ENCODE measurements around the gene NDUFS2.

Gene NDUFS2

GRCh38 chr1:161201836-161202712 lies at the start of gene NDUFS2:
NDUFS2 (plus strand) TSS chr1:161202367; CDS start chr1:161202386, 19 bp downstream.
- DNase-seq (ENCODE audit: low read depth) = peak; percentile 78

- no peak for DNase-seq (ENCODE audit: low read depth)
Measured at GRCh38 chr1:161153176-161153575, 49.0 kb upstream of the NDUFS2 start.

- no peak for DNase-seq (ENCODE audit: low read depth)
Measured at GRCh38 chr1:161153682-161154337, 48.4 kb upstream of the NDUFS2 start, which contains the start of gene UFC1. UFC1 (plus strand) TSS chr1:161153978; CDS start chr1:161153998, 20 bp downstream.

GRCh38 chr1:161157867-161158266 lies 44.3 kb upstream of the NDUFS2 start:
- DNase-seq (ENCODE audit: low read depth) = no peak

- no peak for DNase-seq (ENCODE audit: low read depth)
Measured at GRCh38 chr1:161158316-161159010, 43.7 kb upstream of the NDUFS2 start.

- DNase-seq (ENCODE audit: low read depth) = peak; percentile 86
Measured at GRCh38 chr1:161159087-161159912, 42.9 kb upstream of the NDUFS2 start, which contains the start of gene USP21. USP21 (plus strand) TSS chr1:161159500; CDS start chr1:161160641, 1,141 bp downstream.

- no peak for DNase-seq (ENCODE audit: low read depth)
Measured at GRCh38 chr1:161159913-161160243, 42.3 kb upstream of the NDUFS2 start.

GRCh38 chr1:161160671-161161145 lies 41.5 kb upstream of the NDUFS2 start:
- no peak for DNase-seq (ENCODE audit: low read depth)

GRCh38 chr1:161161652-161162051 lies 40.5 kb upstream of the NDUFS2 start:
- no peak for DNase-seq (ENCODE audit: low read depth)

- no peak for DNase-seq (ENCODE audit: low read depth)
Measured at GRCh38 chr1:161162052-161162451, 40.1 kb upstream of the NDUFS2 start.

GRCh38 chr1:161162806-161163205 lies 39.4 kb upstream of the NDUFS2 start:
- no peak for DNase-seq (ENCODE audit: low read depth)

GRCh38 chr1:161163793-161164192 lies 38.4 kb upstream of the NDUFS2 start:
- DNase-seq (ENCODE audit: low read depth) = no peak

- DNase-seq (ENCODE audit: low read depth) = no peak
Measured at GRCh38 chr1:161164901-161165610, 37.1 kb upstream of the NDUFS2 start.

GRCh38 chr1:161165742-161166668 lies 36.2 kb upstream of the NDUFS2 start, which contains the start of gene PPOX:
PPOX (plus strand) TSS chr1:161166426; CDS start chr1:161166848, 422 bp downstream.
- peak; percentile 74 for DNase-seq (ENCODE audit: low read depth)

GRCh38 chr1:161166669-161167548 lies 35.3 kb upstream of the NDUFS2 start:
- DNase-seq (ENCODE audit: low read depth) = no peak

- DNase-seq (ENCODE audit: low read depth) = no peak
Measured at GRCh38 chr1:161168906-161169305, 33.3 kb upstream of the NDUFS2 start.

GRCh38 chr1:161171191-161171590 lies 31.0 kb upstream of the NDUFS2 start:
- no peak for DNase-seq (ENCODE audit: low read depth)

- DNase-seq (ENCODE audit: low read depth) = no peak
Measured at GRCh38 chr1:161171696-161172095, 30.5 kb upstream of the NDUFS2 start.

GRCh38 chr1:161172349-161172748 lies 29.8 kb upstream of the NDUFS2 start:
- no peak for DNase-seq (ENCODE audit: low read depth)
